IPS DF 19.7 (cell line): ENCODE measurements around the gene TMEM150C.
"Not testable (repeated sequence)": the region's sequence is repeated elsewhere in the genome, so short reads cannot be mapped to it uniquely, and the experiment has no call there.

Experiments used
- DNase-seq: peaks from one replicate; pipeline ENCODE4 v3.0.0-alpha.2; 2013; ENCODE audit warnings: low read depth, low spot score

Gene TMEM150C

DNA sequence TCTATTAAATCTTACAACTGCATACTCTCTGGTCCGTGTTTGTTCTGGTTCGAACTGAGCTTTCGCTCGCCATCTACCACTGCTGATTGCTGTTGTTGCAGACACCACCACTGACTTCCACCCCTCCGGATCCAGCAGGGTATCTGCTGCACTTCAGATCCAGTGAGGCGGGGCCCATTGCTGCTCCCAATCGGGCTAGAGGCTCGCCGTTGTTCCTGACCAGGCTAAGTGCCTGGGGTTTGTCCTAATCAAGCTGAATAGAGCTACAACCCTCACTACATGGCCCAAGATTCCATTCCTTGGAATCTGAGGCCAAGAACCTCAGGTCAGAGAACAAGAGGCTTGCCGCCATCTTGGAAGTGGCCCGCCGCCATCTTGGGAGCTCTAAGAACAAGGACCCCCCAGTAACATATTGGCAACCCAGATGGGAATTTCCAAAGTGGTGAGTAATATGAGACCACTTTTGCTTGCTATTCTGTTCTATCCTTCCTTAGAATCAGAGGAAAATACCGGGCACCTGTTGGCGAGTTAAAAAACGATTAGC is 88.1 kb downstream of the TMEM150C start:
- DNase-seq: no peak

DNA sequence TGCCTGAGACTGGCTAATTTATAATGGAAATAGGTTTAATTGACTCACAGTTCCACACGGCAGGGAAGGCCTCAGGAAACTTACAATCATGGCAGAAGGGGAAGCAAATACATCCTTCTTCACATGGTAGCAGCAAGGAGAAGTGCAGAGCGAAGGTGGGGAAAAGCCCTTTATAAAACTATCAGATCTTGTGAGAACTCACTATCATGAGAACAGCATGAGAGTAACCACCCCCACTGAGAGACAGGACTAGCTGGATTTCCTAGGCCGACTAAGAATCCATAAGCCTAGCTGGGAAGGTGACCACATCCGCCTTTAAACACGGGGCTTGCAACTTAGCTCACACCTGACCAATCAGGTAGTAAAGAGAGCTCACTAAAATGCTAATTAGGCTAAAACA is 88.7 kb downstream of the TMEM150C start:
- not testable (repeated sequence) for DNase-seq

DNA sequence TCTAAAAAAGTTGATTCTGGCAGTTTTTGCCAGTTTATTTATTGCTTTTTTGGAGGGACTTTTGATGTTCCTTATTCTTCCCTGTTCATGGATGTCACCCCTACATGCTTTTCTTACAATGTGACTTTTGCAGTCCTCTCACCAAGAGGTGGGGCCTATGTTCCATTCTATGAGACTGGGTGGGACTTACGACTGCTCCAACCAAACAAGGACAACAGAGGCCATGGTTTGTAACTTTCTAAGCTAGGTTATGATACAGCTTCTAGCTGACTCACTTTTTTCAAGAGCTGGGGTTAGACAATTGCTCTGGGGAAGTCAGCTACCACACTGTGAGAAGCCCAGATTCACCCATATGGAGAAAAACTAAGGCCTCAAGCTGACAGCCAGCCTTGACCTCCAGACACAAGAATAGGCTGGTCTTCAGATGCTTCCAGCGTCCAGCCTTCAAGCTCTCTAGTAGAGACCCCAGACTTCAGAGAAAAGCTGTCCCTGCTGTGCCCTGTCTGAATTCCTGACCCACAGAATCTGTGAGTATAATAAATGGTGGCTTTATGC is 91.9 kb downstream of the TMEM150C start:
- DNase-seq: no peak

DNA sequence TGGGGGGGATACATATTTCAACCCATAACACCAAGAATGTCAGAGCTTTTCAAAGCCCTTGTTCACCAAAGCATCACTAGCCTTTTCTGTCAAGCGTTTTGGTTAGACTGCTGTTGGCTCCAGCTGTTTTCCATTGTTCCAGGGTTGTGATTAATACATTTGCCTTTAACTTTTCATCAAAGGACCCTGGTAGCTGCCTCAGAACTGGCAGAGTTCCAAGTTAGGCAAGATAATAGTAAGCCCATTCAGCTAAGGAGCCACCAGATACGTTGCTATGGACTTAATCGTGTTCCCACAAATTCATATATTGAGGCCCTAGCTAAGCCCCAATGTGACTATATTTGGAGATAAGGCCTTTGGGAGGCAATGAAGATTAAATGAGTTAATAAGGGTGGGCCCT is 94.3 kb downstream of the TMEM150C start:
- no peak for DNase-seq

DNA sequence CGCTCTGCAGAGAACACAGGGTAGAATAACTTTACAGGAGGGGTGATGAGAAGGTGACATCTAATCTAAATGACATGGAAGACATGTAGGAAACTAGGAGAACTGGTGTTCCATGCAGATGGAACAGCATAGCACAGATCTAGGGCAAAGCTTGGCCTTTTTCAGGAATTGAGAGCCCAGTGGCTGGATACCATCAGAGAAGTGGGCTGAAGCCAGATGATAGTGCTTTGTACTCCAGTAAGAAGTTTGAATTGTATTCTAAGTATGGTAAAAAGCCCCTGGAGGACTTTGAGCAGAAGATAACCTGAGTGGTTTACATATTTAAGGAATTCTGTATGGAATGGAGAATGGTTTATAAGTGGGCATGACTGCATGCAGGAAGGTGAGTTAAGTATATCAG is 98.6 kb downstream of the TMEM150C start:
- no peak for DNase-seq

DNA sequence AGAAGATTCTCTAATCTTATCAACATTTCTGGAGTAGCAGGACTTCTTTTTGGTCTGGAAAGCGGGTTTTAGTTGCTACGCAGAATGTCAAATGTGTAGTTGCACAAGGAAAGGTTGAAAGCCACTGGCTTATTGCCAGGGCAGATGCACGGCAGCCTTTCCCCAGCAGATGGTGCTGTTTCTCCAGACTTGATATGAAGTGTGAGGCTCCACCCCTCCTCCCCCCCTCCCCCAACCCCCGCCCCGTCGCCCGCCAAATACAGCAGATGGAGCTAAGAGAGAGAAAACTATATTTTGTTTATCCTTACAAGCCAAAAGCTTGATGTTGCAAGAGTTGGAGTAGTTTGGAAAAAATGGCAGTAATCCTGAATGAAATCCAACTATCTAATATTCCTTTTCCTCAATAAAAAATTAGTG is 99.4 kb downstream of the TMEM150C start:
- no peak for DNase-seq

DNA sequence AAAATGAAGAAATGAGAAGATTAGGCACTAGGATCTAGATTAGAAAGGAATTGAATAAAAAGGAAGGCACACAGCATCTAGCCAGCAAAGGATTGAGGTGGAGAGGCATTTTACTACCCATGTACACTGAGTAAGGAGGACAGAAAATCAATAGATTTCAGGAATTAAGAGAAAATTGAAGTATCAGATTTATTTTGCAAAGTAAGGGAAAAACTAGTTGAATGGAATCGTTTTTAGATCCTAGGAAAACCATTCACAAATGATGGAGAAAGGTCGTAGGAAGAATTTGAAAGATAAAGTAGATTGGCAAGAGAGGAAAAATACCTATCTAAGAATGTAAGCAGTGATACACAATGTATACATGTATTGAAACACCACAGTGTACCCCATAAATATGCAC is 100.1 kb downstream of the TMEM150C start:
- DNase-seq: no peak

DNA sequence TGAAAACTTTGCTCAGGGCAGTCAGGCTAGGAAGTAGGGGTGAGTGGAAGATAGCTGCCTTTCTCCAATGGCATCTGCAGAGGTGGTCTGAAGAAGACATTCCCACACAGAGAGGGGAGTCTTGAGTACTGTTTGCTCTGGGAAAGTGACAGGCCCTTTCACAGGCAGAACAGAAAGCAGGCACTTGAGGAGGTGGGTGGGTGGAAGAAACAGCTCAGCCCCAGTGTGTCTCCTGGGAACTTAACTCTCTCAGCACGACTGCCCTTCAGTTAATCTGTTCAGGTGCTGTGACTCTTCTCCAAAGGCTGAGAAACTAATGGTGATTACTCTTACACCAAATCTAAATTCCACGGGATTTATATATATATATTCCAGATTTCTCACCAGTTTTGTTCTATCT is 103.1 kb downstream of the TMEM150C start:
- DNase-seq: no peak

DNA sequence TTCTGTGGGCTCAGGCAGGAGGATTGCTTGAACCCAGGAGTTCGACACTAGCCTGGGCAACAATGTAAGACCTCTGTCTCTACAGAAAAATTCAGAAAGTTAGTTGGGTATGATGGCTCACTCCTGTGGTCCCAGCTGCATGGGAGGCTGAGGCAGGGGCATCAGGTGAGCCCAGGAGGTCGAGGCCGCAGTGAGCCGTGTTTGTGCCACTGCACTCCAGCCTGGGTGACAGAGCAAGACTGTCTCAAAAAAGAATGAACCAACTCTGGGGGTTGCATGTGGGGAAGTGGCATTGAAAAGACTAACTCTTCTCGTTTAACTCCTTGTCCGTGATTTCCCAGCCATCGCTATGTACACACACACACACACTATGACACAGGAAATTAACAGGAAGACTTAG is 104.5 kb downstream of the TMEM150C start:
- DNase-seq: no peak

DNA sequence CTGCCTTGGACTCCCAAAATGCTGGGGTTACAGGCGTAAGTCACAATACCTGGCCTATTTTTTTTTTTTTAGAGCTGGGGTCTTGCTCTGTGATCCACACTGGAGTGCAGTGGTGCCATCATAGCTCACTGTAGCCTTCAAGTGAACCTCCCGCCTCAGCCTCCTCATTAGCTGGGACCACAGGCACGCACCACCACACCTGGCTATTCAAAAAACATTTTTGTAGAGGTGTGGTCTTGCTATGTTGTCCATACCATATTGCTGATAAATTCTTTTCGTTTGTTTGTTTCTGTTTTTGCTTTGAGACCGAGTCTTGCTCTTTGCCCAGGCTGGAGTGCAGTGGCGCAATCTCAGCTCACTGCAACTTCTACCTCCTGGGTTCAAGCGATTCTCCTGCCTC is 109.8 kb downstream of the TMEM150C start:
- DNase-seq: no peak

DNA sequence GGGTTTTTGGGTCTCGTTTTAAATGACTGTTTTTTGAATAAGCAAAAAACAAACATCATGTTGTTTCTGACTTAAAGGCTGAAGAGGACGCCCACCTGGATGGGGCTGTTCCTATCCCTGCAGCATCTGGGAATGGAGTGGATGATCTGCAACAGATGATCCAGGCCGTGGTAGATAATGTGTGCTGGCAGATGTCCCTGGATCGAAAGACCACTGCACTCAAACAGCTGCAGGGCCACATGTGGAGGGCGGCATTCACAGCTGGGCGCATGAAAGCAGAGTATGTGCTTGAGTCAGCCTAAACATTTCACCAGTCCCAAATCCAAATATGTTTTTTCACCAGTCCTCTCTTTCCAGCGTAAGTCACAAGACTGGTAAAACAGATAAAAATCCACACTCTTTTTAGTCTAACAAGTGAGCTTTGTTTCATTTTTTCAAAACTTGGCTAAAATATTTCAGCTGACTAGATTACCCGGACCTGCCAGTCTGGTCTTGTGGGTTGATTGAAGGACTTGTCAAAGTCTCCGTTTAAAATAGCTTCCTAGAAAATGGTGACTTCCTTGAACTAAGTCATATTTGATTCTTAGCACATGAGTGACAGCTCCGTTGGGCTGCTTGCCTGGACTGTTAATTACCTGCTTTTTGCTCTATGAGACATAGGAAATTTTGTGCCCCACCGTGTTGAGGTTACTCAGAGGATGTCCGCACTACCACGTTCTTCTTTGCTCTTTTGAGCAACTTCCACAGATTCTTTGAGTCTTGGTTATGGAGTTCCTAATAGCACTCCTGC is 110.6 kb downstream of the TMEM150C start:
- DNase-seq: no peak

DNA sequence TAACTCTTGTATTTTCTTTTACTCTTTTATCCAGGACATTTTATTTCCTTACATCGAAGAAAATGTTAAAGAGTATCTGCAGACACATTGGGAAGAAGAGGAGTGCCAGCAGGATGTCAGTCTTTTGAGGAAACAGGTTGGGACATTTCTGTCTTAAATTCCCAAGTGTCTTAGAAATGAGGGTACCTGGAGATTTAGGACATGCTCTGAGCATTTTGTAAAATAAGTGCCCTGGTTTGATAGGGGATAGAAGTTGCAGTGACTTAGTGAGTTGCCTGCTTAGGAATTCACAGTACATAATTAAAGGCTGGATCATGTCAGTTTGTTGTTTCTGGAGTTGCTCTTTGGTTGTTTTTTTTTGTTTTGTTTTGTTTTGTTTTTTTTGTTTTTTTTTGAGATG is 113.9 kb downstream of the TMEM150C start:
- DNase-seq: no peak

DNA sequence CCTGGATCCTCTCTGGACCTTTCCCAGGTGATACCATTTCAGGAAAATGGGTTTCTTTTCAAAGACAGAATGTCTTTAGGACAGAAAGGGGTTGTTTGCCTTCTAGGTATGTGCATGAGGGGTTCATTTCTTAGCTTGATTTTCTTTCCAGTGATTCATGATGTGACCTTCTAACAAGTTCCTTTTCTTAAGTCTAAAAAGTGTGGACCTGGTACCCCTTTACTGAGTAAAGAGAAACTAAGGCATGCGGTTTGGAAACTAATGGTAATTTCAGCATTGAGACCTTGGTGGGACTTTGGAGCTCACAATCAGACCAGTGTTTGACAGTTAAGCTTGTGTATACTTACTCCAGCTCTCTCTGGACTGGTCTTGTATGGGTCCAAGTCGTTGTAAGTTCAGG is 122.7 kb downstream of the TMEM150C start:
- DNase-seq: no peak

DNA sequence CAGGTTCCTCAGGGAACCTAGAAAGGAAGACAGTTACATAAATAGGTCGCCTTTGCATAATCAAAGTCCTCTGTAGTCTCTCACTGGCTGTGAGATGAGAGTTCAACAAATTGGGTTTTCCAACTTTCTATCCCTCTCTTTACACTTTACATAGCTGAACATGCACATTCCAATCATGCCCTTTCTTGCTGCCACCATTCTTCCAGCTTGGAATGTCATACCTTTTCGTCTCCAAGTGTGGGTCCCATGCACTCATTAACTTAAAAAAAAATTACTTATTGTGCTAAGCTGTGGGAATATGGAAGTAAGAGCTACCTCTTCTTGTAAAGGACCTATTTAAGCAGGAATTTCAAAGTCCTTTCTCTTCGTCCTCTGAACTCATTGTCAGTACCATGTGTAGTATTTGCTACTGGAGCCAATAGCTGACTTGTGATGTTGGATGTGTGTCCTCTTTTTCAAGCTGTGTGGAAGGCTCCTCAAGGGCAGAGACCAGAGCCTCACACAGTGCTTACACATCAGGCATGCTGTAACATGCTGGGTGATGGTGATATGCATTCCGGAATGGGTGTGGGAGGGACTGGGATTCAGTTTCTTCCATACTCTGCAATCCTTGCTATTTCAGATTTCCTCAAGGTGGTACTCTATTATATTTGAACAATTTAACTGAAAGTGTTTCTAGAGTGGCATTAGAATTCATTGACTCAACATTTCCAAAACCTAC is 124.3 kb downstream of the TMEM150C start:
- no peak for DNase-seq

DNA sequence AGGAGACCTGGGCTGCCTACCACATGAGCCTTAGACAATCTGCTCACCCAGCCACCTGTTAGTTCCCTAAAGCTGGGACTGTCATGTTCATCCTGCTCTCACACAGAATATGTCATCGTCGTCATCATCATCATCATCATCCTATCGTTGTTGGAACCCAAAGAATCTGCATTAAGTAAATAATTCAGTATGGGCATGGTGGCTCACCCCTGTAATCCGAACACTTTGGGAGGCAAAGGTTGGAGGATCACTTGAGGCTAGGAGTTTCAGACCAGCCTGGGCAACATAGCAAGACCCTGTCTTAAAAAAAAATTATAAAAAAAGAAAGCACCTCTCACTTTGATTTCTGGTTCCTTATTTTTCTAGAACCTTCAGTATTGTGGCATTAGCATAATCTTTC is 125.0 kb downstream of the TMEM150C start:
- DNase-seq: no peak

DNA sequence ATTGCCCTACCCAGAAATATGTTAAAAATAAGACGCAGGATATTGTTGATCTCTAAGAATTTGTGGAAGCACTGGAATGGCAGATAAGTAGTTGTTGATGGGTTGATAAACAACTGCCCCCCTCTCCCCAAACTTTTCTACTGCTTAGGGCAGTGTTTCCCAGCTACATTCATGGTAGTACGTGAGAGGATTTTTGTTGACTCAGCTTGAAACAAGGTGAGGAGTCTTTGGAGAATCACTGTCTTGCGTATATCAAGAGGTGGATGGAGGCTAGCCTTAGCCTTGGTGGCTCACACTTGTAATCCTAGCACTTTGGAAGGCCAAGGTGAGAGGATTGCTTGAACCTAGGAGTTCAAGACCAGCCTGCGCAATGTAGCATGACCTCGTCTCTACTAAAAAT is 125.7 kb downstream of the TMEM150C start:
- no peak for DNase-seq

DNA sequence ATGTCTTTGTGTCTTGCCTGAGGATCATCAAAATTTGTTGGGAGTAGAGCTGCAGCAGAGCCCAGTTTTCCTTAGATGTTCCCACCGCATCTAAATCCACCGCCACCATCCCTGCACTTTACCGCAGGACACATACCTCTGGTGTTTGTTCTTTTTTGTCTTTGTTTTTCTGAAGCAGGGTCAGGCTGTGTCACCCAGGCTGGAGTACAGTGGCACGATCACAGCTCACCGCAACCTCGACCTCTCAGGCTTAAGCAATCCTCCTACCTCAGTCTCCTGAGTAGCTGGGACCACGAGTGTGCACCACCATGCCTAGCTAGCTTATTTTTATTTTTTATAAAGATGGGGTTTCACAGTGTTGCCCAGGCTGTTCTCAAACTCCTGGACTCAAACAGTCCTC is 126.8 kb downstream of the TMEM150C start:
- DNase-seq: no peak

DNA sequence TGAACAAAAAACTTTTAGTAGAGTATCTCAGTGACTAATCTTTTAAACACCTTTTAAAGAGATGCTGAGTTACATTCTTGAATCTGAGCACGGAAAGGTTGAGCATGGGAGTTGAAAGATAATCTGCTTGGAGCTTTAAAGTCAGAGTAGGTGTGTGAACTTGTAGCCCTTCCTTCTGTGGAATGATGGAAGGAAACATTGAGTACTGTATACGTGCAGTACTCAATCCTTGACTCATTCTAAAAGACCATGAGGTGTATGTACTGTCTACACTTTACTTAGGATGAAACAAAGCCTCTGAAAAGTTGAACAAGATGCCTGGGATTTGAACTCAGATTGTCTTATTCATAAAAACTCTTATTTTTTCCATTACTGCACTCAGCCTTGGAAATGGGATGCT is 128.0 kb downstream of the TMEM150C start:
- no peak for DNase-seq
